Loucy (cell line): ENCODE results near the gene HLA-DMB.

Experiments
- EZH2phosphoT487 ChIP-seq: fragments of 200-600 bp; IDR thresholded peaks from 2 replicates; pipeline ENCODE4 v1.6.1; 2018; ENCODE audit warnings: antibody characterized with exemption, mild to moderate bottlenecking, moderate library complexity, borderline replicate concordance
- TF ChIP-seq, protein P1 (sequence below): fragments of 200-600 bp; sonication (generic); conservative IDR thresholded peaks from 2 replicates; pipeline ENCODE4 v1.5.1; 2014; ENCODE audit warnings: mild to moderate bottlenecking, antibody characterized with exemption, low read length

GRCh38 chr6:32977953-32978324, 37.1 kb upstream of the HLA-DMB start:
- TF ChIP-seq, protein P1, sequence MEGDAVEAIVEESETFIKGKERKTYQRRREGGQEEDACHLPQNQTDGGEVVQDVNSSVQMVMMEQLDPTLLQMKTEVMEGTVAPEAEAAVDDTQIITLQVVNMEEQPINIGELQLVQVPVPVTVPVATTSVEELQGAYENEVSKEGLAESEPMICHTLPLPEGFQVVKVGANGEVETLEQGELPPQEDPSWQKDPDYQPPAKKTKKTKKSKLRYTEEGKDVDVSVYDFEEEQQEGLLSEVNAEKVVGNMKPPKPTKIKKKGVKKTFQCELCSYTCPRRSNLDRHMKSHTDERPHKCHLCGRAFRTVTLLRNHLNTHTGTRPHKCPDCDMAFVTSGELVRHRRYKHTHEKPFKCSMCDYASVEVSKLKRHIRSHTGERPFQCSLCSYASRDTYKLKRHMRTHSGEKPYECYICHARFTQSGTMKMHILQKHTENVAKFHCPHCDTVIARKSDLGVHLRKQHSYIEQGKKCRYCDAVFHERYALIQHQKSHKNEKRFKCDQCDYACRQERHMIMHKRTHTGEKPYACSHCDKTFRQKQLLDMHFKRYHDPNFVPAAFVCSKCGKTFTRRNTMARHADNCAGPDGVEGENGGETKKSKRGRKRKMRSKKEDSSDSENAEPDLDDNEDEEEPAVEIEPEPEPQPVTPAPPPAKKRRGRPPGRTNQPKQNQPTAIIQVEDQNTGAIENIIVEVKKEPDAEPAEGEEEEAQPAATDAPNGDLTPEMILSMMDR, result no peak
- no peak for TF ChIP-seq EZH2phosphoT487
